Gastroesophageal sphincter (tissue), 4 donors: ENCODE data around the gene CYTIP. TPM values are rescaled to one million over a fixed set of nuclear protein-coding genes. Genes with fewer than 3 reads are reported as not detected.

Source experiments
- ATAC-seq: fragments of 150-250 bp; one replicate; pipeline ENCODE4 v1.9.1; 2016; ENCODE audit warnings: mild to moderate bottlenecking, moderate library complexity
- H3K27ac ChIP-seq, 4 donors: fragments of 200-600 bp; sonication (generic) in 3 of 4; 1 replicate in 3 of 4; 2 replicates in 1 of 4; pipeline ENCODE4 v1.5.1; 2016 to 2019
- H3K27me3 ChIP-seq: fragments of 200-600 bp; sonication (generic); one replicate; pipeline ENCODE4 v1.5.1; 2019
- H3K36me3 ChIP-seq, 2 donors: fragments of 200-600 bp; sonication (generic); one replicate each; pipeline ENCODE4 v1.5.1; 2019; ENCODE audit warnings: control low read depth in 1 of 2
- H3K4me1 ChIP-seq, 3 donors: fragments of 200-600 bp; sonication (generic); 1 replicate in 2 of 3; 2 replicates in 1 of 3; pipeline ENCODE4 v1.5.1; 2016 to 2019; ENCODE audit warnings: control low read depth in 2 of 3
- H3K4me3 ChIP-seq, 2 donors: fragments of 200-600 bp; sonication (generic); one replicate each; pipeline ENCODE4 v1.5.1; 2019; ENCODE audit warnings: mild to moderate bottlenecking in 1 of 2, moderate library complexity in 1 of 2
- H3K9me3 ChIP-seq, 3 donors: fragments of 200-600 bp; sonication (generic); one replicate each; pipeline ENCODE4 v1.5.1; 2017 to 2019; ENCODE audit warnings: control low read depth in 2 of 3
- CTCF ChIP-seq, 4 experiments: fragments of 200-600 bp in 2 of 4; fragments of 450-650 bp in 2 of 4; sonication (generic) in 1 of 4; IDR thresholded peaks; one replicate each; pipeline ENCODE4 v1.5.1; 2017 to 2019; ENCODE audit warnings: antibody characterized with exemption in 4 of 4, mild to moderate bottlenecking in 2 of 4, moderate library complexity in 2 of 4
- EP300 ChIP-seq: sonication (generic); formaldehyde crosslinking; IDR thresholded peaks from one replicate; pipeline ENCODE4 v1.6.1; 2017; ENCODE audit warnings: antibody characterized with exemption, mild to moderate bottlenecking
- POLR2A ChIP-seq, 2 donors: fragments of 450-650 bp; IDR thresholded peaks; one replicate each; pipeline ENCODE4 v1.6.1; 2017; ENCODE audit warnings: antibody characterized with exemption in 2 of 2, mild to moderate bottlenecking in 2 of 2, moderate library complexity in 1 of 2
- POLR2AphosphoS5 ChIP-seq: sonication (generic); formaldehyde crosslinking; IDR thresholded peaks from one replicate; pipeline ENCODE4 v1.6.1; 2017; ENCODE audit warnings: antibody characterized with exemption
- WGBS, 2 donors: methylation state at CpG; one replicate each; pipeline ENCODE4 v1.1.5; 2018; ENCODE audit warnings: low coverage in 1 of 2; 5-methylcytosine and 5-hydroxymethylcytosine counted together
- total RNA-seq, 4 donors: library from RNA; depleted of rRNA; stranded (reverse); fragments of >200 nt; gene quantifications; one replicate each; pipeline ENCODE4 v1.1.0, GENCODE V29; 2016

The CYTIP gene
- total RNA-seq, 4 donors from 2014 or later: 1.6 to 10.6 (median 3.2) TPM

- no peaks in the 10 kb centered on the region for H3K4me1 ChIP-seq
- no peak overlapping the region for H3K27ac ChIP-seq
- H3K4me3 ChIP-seq: no peak overlapping the region
- TF ChIP-seq CTCF (IDR thresholded peaks at IDR 0.05) (no peak), POLR2A (IDR thresholded peaks at IDR 0.05) (no peak), EP300 (no peak), POLR2AphosphoS5 (no peak)
- 77 to 83% methylated on average over 3 of the region's 3 CpGs for WGBS, 2 donors
- H3K9me3 ChIP-seq: no peaks in the 10 kb centered on the region
- H3K36me3 ChIP-seq: no peaks in the 10 kb centered on the region
- H3K27me3 ChIP-seq: peaks cover 7% of the 10 kb centered on the region
- no peak for ATAC-seq
Measured at GRCh38 chr2:157487747-157488146, 43.9 kb upstream of the CYTIP start.

DNA sequence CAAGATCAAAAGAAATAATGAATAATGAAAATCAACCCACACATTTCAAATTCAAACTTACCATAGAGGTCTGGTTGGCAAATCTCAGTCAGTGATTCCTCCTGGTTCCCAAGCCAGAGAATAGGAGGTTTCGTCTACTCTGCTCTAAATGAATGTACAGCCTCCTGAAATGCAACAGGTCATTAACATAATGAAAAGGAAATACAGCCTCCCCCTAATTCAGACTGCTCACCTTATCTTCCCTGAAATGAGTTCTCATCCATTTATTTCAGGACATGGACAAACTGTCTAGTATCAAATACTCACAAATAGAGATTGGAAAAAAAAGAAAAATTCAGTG is 43.4 kb upstream of the CYTIP start:
- WGBS, 2 donors: 75 to 88% methylated on average over 1 of the region's 1 CpG
- ATAC-seq: no peak

DNA sequence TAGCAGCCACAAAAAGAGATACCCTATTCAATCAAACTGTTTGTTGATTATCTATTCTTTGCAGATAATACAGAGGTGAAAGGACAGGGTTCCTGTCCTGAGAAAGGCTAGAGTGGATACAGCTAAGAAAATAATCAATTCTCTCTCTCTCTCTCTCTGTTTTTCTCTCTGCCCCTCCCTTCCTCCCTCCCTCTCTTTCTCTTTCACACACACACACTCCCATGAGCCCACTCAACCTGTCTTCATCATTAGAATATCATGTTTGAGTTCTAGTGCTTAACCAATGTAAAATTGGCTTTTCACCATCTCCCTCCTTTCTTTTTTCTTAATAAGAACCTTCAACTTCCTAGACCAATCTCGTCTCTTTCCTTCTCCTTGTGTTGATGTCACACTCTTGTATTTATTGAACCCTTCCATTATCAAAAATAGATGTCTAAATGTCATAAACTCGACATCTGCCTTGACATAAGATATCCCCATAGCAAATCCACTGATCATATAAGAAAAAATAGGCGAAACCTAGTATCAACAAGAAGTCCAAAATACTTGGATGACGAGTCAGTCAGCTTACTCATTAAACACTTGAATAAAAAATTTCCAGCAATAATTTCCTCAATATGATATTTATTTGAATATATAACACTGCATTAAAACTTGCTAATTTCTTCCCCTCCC is 42.8 kb upstream of the CYTIP start:
- peaks cover 7% of the 10 kb centered on the region for H3K27me3 ChIP-seq
- no peaks in the 10 kb centered on the region for H3K9me3 ChIP-seq
- no peak for TF ChIP-seq POLR2A (IDR thresholded peaks at IDR 0.05)
- no peak for TF ChIP-seq POLR2AphosphoS5
- no peak for TF ChIP-seq CTCF (IDR thresholded peaks at IDR 0.05)
- no peak for TF ChIP-seq EP300
- no peaks in the 10 kb centered on the region for H3K4me1 ChIP-seq
- H3K36me3 ChIP-seq: no peaks in the 10 kb centered on the region
- ATAC-seq: no peak
- 65 to 79% methylated on average over 4 of the region's 4 CpGs for WGBS, 2 donors
- no peak overlapping the region for H3K27ac ChIP-seq
- H3K4me3 ChIP-seq: no peak overlapping the region

More for the DNA sequence above, 43.4 kb upstream of the CYTIP start:
- no peak overlapping the region for H3K27ac ChIP-seq
- H3K4me1 ChIP-seq: no peaks in the 10 kb centered on the region
- no peaks in the 10 kb centered on the region for H3K36me3 ChIP-seq
- no peak for TF ChIP-seq CTCF (IDR thresholded peaks at IDR 0.05)
- no peak for TF ChIP-seq POLR2AphosphoS5
- no peaks in the 10 kb centered on the region for H3K9me3 ChIP-seq
- no peak overlapping the region for H3K4me3 ChIP-seq
- H3K27me3 ChIP-seq: peaks cover 7% of the 10 kb centered on the region

DNA sequence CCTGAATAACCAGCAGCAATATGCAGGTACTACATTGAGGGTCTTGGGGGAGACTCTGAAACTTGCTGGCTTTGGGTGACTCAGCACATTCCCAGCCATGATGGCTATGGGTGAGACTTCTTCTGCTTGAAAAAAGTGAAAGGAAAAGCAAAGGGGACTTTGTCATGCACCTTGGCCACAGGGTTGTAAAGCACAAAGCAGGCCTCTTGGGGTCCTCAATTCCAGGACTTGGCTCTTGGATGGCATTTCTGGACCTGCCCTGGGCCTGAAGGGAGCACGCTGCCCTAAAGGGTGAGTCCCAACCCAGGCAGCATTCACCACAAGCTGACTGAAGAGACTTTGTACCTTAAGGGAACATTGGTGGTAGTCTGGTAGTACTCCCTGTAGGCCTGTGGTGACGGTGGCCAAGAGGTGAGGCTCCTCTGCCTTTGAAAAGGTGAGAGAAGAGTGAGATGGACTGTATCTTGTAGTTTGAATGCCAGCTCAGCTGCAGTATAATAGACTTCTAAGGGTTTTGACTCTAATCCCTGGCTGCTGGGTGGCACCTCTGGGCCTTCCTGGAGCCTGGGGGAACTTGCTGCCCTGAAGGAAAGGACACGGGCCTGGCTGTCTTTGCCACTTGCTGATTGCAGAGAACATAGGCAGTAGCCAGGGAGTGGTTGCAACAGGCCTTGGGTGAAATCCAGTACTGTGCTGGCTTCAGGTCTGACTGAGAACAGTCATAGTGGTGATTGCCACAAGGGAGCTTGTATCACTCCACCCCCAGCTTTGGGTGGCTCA is 36.5 kb upstream of the CYTIP start:
- Histone ChIP-seq H3K4me3 (no peak overlapping the region), H3K36me3 (no peaks in the 10 kb centered on the region), H3K27me3 (peaks cover 4% of the 10 kb centered on the region), H3K9me3 (no peaks in the 10 kb centered on the region), H3K27ac (no peak overlapping the region), H3K4me1 (no peaks in the 10 kb centered on the region)
- WGBS, 2 donors: 71 to 100% methylated on average over 1 to 2 of the region's 3 CpGs
- peak; percentile 74 for ATAC-seq
- TF ChIP-seq EP300 (no peak), POLR2A (IDR thresholded peaks at IDR 0.05) (no peak), POLR2AphosphoS5 (no peak), CTCF (IDR thresholded peaks at IDR 0.05) (no peak)
